ENCODE measurements around the gene C5orf22.

DNA sequence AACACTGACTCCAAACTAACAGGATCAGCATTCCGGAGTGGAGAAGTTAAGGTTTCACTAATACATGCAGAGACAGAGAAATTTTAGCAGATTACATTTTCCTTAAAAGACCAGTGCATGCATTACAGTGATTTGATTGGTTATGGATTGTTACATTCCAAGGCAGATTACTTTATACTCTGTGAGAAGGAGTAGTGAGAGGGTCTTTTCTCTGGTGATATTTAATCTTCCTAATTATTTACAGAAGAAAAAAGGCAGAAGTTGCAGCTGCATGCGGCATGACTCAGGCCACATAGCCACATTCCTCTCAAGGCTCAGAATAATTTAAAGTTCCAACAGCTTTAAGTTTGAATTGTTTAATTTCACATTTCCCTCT is 53.8 kb downstream of the C5orf22 start:
- TF ChIP-seq EZH2 (IDR thresholded peaks at IDR 0.05) (no peak), EZH2phosphoT487 (IDR thresholded peaks at IDR 0.05) (no peak)
- TF ChIP-seq, protein P1, sequence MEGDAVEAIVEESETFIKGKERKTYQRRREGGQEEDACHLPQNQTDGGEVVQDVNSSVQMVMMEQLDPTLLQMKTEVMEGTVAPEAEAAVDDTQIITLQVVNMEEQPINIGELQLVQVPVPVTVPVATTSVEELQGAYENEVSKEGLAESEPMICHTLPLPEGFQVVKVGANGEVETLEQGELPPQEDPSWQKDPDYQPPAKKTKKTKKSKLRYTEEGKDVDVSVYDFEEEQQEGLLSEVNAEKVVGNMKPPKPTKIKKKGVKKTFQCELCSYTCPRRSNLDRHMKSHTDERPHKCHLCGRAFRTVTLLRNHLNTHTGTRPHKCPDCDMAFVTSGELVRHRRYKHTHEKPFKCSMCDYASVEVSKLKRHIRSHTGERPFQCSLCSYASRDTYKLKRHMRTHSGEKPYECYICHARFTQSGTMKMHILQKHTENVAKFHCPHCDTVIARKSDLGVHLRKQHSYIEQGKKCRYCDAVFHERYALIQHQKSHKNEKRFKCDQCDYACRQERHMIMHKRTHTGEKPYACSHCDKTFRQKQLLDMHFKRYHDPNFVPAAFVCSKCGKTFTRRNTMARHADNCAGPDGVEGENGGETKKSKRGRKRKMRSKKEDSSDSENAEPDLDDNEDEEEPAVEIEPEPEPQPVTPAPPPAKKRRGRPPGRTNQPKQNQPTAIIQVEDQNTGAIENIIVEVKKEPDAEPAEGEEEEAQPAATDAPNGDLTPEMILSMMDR (IDR thresholded peaks at IDR 0.05): no peak
